GM21619 (cell line): ENCODE results near the gene RNF17.

Source experiments
- ATAC-seq: cut with Tn5 transposase; IDR thresholded peaks from one replicate; pipeline ENCODE4 v1.9.1; 2021; ENCODE audit not compliant: unreplicated experiment

Gene RNF17, protein sequence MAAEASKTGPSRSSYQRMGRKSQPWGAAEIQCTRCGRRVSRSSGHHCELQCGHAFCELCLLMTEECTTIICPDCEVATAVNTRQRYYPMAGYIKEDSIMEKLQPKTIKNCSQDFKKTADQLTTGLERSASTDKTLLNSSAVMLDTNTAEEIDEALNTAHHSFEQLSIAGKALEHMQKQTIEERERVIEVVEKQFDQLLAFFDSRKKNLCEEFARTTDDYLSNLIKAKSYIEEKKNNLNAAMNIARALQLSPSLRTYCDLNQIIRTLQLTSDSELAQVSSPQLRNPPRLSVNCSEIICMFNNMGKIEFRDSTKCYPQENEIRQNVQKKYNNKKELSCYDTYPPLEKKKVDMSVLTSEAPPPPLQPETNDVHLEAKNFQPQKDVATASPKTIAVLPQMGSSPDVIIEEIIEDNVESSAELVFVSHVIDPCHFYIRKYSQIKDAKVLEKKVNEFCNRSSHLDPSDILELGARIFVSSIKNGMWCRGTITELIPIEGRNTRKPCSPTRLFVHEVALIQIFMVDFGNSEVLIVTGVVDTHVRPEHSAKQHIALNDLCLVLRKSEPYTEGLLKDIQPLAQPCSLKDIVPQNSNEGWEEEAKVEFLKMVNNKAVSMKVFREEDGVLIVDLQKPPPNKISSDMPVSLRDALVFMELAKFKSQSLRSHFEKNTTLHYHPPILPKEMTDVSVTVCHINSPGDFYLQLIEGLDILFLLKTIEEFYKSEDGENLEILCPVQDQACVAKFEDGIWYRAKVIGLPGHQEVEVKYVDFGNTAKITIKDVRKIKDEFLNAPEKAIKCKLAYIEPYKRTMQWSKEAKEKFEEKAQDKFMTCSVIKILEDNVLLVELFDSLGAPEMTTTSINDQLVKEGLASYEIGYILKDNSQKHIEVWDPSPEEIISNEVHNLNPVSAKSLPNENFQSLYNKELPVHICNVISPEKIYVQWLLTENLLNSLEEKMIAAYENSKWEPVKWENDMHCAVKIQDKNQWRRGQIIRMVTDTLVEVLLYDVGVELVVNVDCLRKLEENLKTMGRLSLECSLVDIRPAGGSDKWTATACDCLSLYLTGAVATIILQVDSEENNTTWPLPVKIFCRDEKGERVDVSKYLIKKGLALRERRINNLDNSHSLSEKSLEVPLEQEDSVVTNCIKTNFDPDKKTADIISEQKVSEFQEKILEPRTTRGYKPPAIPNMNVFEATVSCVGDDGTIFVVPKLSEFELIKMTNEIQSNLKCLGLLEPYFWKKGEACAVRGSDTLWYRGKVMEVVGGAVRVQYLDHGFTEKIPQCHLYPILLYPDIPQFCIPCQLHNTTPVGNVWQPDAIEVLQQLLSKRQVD (N-terminal part only)

DNA sequence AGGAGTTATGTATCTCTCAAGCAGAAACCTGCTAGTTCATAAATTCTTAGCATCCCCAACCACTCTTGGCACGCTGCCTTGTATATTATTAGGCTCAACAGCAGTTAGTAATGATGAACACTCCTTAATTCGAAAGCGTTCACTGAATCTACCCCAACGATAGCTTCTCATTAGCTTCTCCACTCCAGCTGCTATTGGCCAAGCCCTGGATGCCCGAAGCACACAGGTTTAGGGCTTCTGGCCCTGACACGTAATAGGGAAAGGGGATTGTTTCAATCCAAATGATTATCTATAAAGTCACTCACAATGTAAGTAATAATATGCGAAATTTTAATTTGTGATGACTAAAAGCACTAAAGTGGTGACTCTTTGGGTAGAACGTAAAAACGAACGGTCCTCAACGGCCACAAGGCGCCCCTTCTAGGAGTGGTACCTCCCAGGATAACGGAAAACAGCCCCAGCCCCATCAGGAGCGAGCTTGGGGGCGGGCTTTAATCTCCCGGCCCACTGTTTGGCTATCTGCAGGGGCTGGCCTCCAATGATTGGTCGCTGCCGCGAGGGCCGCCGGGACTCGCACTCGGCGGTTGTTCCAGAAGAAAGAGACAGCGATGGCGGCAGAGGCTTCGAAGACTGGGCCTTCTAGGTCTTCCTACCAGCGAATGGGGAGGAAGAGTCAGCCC, at the start of gene RNF17:
Gene RNF17, plus strand, starts transcription at position 574 of the 680 bp plus-strand sequence. Its CDS starts 35 bp downstream, at position 609.
- no peak for ATAC-seq

DNA sequence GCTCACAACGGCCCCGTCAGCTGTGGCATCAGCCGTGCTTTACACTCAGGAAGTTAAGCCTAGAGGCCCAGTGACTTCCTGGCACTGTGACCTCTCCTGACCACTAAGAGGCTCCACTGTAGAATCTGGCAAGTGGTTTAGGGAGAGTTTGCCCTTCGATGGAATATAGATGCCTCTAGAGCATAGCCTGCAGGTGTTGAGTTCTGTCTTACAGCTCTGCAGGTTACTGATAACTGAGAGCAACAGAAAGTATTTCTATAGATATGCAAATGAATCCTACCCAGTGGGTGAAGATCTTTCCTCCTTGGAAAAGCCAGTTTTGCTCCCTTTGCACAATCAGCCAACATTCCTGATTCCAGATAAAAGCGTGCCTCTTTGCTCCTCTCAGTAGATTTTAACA, 48.0 kb upstream of the RNF17 start:
- ATAC-seq: no peak

DNA sequence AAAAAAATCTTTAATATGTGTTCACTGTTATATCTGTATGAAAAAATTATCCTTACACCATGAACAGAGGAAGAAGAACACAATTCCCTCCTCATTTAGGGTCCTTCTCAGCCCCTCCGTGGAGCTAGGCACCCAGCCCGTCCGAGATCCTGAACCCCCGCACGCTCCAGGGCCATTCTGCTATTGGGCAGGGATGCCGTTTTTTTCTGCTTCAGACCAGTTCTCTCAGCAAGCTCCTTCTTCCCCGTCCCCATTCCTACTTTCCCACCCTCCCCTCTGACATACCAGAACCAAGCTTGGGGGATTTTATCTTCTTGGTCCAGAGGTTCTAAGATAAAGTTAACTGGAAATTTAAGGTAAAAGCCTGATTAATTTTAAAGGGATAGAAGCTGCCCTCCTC, 47.5 kb upstream of the RNF17 start:
- ATAC-seq: no peak

DNA sequence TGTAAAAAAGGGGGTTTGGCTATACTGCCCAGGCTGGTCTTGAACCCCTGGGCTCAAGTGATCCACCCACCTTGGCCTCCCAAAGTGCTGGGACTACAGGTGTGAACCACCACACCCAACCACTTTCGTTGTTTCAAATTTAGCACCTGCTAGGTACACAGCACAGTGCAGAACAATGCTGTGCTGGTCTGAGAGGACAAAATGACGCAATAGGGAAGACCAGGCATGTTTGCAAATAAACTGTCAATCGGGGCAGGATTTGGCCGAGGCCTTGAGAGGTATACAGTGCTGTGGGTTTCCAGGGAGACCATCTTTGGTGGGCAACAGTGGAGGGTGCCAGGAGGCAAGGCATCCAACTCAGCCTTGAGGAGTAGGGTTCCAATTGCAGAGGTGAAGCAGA, 46.8 kb upstream of the RNF17 start:
- ATAC-seq: no peak

DNA sequence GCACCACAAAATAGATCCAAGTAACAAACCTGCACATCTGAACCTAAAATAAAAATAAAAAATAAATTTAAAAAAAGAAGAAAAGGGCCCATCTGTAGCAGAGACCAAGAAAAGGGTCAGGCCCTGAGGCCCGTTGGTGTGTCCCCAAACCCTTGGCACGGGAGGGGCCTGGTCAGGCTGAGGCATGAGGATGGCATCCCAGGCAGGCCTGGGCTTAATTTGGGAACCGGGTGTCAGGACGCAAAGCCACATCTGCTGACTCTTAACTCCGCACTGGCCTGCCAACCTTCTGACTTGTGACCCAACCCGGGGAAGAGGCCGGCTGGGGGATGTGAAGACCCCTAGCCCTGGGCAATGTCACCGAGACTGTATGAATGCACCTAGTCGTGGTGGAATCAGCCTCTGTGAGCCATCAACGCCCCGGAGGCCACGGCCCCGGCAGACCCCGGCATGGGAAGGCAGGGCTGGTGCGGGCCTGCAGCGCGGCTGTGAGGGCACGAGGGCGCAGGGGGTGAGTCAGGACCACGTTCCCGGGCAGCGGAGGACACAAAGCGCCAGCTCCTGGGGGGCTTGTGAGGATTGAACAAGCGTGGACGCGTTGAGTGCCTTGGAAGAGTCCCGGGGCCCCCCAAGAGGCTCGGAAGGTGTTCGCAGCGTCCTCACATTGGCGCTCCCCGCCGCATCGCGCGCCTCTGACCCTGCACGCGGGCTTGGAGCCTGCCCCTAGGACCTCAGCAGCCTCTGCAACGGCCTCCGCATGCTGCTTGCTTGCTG, 45.6 kb upstream of the RNF17 start:
- no peak for ATAC-seq

DNA sequence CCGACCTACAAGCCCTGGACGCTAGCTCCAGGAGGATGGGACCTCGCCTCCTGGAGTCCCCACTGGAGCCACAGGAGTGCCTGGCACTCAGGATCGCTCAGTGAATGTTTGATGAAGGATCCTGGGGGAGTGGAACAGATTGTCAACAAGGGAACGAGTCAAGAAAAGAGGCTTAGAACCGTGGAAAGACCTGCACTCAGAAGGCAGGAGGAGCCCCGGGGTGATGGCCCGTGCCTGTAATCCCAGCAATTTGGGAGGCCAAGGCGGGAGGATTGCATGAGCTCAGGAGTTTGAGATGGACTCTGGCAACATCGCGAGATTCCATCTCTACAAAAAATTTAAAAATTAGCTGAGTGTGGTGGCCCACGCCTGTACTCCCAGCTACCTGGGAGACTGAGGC, 44.8 kb upstream of the RNF17 start:
- ATAC-seq: no peak

DNA sequence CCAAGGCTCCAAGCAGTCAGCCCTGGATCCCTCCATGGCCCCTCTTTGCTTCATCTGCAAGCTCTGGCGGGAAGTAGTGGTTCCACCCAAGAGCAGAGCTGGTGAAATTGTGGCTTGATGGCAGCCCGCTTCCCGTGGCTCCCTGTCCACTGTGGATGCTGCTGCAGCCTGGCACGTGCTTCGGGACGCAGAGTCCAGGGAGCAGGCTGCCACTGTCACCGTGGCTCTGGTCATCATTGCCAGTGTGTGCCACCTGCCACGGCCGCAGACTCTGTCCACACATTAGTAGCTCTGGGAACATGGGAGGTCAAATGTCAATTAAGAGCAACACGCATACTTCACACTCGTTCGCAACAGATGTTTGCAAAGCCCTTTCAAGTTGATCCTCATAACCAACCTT, 40.8 kb upstream of the RNF17 start:
- no peak for ATAC-seq

DNA sequence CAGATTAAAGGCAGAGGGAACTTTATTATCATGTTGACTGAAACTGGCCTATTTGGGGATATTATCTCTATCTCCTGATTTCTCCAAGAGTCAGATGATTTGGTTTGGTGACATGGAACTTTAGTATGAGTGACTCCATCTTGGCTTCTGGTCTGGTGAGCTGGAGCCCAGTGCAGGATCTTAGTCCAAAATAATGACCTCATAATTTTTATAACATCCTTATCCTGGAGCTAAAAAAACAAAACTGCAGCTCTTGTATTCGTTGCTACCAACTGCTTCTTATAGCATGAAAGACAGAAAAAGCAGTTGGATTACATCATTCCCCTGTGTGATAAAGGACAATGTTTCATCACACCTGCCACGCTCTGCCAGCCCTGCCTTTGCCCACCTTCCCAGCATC, 39.3 kb upstream of the RNF17 start:
- no peak for ATAC-seq

DNA sequence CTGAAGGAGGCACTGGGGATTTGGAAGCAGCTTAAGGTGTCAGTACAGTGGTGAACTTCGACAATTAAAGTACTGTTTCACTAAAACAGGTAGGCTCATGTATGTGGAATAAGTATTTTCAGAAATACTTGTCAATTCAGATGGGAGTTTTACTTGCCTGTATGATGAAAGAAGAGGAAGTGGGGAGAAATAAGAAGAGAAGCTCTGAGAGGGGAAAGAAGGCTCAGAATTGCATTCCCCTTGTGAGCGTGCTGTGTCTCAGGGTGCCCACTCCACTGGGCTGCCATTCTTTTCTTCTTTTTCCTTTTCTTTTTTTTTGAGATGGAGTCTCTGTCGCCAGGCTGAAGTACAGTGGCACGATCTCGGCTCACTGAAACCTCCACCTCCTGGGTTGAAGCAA, 38.6 kb upstream of the RNF17 start:
- ATAC-seq: no peak

DNA sequence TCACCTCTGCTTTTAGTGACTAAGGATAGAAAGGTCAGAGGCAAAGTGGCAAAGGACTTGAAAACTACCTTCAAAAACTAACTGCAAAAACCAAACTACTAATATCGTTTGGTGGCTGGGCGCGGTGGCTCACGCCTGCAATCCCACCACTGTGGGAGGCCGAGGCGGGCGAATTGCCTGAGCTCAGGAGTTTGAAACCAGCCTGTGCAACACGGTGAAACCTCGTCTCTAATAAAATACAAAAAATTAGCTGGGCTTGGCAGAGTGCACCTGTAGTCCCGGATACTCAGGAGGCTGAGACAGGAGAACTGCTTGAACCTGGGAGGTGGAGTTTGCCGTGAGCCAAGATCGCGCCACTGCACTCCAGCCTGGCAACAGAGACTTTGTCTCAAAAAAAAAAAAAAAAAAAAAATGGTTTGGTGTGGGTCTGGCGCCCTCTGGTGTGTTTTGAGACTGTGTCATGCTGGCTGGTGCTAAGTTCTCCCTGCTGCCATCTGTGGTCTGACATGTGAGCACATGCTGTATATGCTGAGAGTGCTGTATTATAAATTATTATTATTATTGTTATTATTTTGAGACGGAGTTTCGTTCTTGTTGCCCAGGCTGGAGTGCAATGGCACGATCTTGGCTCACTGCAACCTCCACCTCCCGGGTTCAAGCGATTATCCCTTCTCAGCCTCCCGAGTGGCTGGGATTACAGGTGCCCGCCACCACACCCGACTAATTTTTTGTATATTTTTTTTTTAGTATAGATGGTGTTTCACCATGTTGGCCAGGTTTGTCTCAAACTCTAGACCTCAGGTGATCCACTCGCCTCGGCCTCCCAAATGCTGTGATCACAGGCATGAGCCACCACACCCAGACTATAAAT, 36.0 kb upstream of the RNF17 start:
- ATAC-seq: peak; percentile 76

DNA sequence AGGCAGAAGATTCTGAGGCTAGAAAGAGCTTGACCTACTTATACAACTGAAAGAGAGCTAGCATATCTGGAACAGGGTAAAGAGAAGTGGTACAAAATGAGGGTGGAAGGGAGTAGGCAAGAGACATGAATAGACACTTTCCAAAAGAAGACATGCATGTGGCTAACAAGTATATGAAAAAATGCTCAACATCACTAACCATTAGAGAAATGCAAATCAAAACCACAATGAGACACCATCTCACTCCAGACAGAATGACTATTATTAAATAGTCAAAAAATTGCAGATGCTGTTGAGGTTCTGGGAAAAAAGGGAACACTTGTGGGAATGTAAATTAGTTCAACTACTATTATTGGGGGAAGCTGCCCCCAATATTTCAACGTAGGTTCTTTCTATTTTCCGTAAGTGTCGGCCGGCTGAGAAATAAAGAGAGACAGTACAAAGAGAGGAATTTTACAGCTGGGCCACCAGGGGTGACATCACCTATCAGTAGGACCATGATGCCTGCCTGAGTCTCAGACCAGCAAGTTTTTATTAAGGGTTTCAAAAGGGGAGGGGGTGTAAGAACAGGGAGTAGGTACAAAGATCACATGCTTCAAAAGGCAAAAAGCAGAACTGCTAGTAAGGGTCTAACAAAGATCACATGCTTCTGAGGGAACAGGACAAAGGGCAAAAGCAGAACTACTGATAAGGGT, 32.9 kb upstream of the RNF17 start:
- peak; percentile 69 for ATAC-seq

DNA sequence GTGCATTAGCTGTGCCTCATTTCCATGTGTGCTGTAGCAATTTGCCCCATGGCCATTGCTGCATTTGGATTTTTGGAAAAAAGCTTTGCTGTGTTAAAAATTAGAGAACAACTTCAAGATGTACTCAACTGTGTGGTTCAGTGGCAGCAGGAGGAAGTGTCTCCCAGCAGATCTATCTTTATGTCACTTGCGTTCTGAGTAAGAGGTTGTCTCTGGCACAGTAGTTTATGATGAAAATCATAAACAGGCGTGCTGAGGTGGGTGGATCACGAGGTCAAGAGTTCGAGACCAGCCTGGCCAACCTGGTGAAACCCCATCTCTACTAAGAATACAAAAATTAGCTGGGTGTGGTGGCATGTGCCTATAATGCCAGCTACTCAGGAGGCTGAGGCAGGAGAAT, 29.0 kb upstream of the RNF17 start:
- ATAC-seq: no peak

DNA sequence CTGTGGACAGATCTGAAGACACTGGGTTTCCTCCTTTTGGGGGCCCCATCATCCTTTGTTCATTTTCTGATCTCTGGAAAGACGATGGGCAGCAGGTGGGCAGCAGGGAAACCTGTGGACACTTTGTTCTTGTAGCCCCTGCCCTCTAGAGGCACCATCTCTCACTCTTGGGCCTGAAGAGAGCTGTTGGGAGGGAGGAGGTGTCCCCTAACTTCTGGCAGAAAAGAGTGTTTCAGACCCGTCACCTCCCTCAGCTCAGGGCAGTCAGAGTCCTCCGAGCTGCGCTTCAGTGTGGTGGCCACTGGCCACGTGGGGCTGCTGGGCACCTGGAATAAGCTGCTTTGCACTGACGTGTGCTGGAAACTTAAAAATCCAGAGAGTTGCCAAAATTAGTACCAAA, 26.9 kb upstream of the RNF17 start:
- no peak for ATAC-seq

DNA sequence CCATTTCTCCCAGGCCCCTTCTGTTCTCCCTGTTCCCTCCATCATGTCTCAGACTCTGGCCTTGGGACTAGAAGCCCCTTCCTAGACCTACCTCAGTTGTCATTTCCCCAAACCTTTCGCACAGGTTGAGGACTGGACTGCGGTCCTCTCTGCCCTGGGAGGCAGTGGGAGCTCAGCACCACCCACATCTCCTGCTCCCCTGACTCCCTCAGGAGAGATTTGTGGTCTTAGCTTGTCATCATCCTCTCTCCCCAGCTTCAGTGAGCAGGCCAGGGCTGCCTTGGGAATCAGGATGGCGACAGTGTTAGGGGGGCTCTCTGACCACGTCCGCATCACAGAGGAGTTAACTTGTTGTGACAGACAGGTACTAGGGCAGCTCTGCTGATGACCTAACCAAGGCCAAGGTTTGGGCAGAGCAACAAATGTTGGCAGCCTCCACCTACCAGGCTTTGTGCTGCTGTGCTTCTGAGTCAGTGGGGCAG, 25.6 kb upstream of the RNF17 start:
- no peak for ATAC-seq

DNA sequence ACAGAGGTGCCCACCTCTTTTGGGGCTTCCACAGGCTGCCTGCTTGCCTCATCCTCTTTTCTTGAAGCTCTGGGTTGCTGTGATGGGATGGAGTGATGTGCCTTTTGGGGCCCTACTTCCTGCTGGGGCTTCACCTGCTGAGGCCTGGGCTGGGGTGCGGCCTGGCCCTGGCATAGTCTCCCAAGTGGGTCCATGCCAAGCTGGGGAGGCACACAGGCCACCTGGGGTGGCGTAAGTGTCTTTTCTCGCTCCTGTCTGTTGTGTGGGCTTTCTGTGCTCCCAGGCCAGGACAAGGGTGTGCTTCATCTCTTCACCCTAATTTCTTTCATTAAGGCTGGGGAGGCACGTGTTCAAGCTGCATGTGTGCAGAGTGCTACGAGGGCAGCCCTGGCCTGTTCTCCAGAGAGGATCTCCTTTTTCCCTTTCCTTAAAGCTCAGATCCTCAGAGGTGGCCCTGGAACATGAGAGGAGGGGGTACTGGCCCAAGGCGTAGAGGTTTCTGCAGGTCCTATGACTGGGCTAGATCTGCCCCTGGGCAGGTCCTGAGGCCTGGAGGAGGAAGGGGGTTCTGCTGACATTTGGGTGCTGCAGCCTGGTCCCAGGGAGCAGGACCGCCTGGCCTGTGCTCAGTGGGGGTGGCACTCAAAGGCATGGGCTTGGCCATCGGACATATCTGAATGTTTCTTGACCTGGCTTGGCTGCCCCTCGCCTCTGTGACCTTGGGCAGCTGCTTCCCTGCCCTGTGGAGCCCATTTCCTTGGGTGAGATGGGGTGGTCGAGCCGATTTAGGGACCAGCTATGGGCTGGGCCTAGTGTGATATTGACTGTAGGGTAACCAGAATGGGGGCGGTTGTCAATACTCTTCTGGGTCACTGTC, 23.7 kb upstream of the RNF17 start:
- no peak for ATAC-seq

DNA sequence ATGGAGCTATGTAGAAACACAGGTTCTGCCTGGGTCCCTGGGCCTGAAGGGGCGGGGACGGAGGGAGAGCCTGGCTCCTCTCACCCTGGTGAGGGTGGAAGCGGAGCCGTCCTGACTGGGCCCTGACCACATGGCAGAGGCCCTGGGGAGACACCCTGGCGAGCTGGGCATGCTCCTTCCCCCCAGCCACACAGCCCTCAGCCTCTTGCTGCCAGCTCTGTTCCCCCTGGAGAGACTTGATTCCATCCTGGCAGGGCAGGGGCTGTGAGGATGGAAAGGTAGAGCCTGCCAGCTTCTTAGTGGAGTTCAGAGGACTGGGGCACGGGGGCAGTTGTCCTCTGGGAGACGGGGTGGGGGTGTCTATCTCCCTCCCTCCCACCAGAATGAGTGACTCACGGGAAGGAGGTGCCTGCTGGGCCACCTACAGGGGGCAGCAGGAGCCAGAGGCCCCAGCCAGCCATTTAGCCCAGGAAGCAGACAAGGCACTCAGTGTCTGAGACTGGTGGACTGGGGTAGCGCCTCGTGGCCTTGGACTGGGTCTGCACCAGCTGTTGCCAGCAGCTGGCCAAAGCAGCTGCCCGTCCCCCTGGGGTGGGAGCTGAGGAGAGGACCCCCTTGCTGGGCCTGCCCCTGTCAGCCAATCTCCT, 22.8 kb upstream of the RNF17 start:
- no peak for ATAC-seq

DNA sequence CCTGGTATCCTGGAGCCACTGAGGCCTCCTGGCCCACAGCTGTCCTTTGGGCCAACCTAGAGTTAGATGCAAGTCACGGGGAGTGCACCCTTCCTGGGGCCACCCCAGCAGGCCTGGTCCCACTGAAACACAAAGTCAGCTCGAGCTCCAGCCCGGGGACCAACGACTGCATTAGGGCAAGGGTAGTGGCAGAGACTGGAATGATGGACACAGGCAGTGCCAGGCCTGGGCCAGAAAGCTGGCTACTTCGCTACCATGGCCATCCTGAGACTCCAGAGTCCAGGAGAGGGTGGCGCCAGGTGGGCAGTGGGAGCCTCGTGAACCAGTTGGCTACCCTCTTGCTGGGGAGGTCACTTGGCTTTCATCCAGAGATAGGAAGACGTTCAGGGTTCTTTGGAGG, 22.2 kb upstream of the RNF17 start:
- ATAC-seq: no peak
